OCI-LY1 (cell line): ENCODE measurements around the gene COL16A1.

ENCODE experiments used
- EZH2 ChIP-seq: fragments of 200-600 bp; sonication (generic), shearing (Covaris generic); IDR thresholded peaks from 2 replicates; pipeline ENCODE4 v1.8.0; 2017; ENCODE audit warnings: borderline replicate concordance, mixed run types, mild to moderate bottlenecking, antibody characterized with exemption, low read length, moderate library complexity, mixed read lengths
- TF ChIP-seq, protein P1 (sequence below): fragments of 200-600 bp; sonication (generic), shearing (Covaris generic); IDR thresholded peaks from 2 replicates; pipeline ENCODE4 v1.5.1; 2017; ENCODE audit warnings: mild to moderate bottlenecking, antibody characterized with exemption, low read length, moderate library complexity, mixed read lengths

GRCh38 chr1:31746687-31747086 lies 42.9 kb upstream of the COL16A1 start:
- TF ChIP-seq, protein P1, sequence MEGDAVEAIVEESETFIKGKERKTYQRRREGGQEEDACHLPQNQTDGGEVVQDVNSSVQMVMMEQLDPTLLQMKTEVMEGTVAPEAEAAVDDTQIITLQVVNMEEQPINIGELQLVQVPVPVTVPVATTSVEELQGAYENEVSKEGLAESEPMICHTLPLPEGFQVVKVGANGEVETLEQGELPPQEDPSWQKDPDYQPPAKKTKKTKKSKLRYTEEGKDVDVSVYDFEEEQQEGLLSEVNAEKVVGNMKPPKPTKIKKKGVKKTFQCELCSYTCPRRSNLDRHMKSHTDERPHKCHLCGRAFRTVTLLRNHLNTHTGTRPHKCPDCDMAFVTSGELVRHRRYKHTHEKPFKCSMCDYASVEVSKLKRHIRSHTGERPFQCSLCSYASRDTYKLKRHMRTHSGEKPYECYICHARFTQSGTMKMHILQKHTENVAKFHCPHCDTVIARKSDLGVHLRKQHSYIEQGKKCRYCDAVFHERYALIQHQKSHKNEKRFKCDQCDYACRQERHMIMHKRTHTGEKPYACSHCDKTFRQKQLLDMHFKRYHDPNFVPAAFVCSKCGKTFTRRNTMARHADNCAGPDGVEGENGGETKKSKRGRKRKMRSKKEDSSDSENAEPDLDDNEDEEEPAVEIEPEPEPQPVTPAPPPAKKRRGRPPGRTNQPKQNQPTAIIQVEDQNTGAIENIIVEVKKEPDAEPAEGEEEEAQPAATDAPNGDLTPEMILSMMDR: no peak
- no peak for TF ChIP-seq EZH2
